K562 (cell line): ENCODE data around the gene ADAT3. TPM values are rescaled to one million over a fixed set of nuclear protein-coding genes. Genes with fewer than 3 reads are reported as not detected.

Experiments
- polyA plus RNA-seq, 8 experiments: library from polyadenylated mRNA; depleted of rRNA in 4 of 8; stranded (reverse) in 5 of 8; unstranded in 3 of 8; fragments of >200 nt; fragmentation: Nextera tagmentation in 2 of 8; fragmentation: Illumina TruSeq in 1 of 8; extraction: Ambion mirVana in 2 of 8; extraction: Trizol in 1 of 8; gene quantifications; 2 replicates each; pipeline versions ENCODE4 v1.2.1 to v1.2.3, GENCODE V29; 2011 to 2014; ENCODE audit warnings: inconsistent platforms in 1 of 8, missing spikeins in 1 of 8
- total RNA-seq, 7 experiments: library from RNA; depleted of rRNA in 6 of 7; stranded (reverse); fragments of >200 nt in 6 of 7; fragmentation: Illumina TruSeq in 2 of 7; extraction: Trizol in 2 of 7; gene quantifications; 2 replicates each; pipeline versions ENCODE4 v1.2.1 to v1.2.3, GENCODE V29; 2011 to 2021; ENCODE audit warnings: low replicate concordance in 1 of 7

ADAT3 gene
- total and polyA plus RNA-seq, 9 of the 15 experiments (the other 6 are each of a cell fraction or from before 2014, with no cell fraction given): 0.67 to 15.6 (median 7.8) TPM; not detected in 4

Other genes with a start within 250 kb of the ADAT3 start
Only the 7 nearest of the 12 such genes appear.
- gene ATP8B3, start 93.1 kb upstream of the ADAT3 start, total RNA-seq (2014; rRNA removed): 3.2 and 5.0 TPM in 2 replicates
- gene ATP8B3, start 93.1 kb upstream of the ADAT3 start, total RNA-seq (2014; rRNA removed; fragmentation: Illumina TruSeq; extraction: Trizol): 3.2 and 3.6 TPM in 2 replicates
- 3.8 and 4.3 TPM in 2 replicates for gene ATP8B3, start 93.1 kb upstream of the ADAT3 start, total RNA-seq (2015; rRNA removed; fragmentation: Illumina TruSeq; extraction: Trizol)
- 12.3 and 13.2 TPM in 2 replicates for gene ATP8B3, start 93.1 kb upstream of the ADAT3 start, total RNA-seq (2021)
- gene ATP8B3, start 93.1 kb upstream of the ADAT3 start, polyA plus RNA-seq (2011; rRNA removed): 8.3 and 13.2 TPM in 2 replicates
- 6.0 and 6.4 TPM in 2 replicates for gene ATP8B3, start 93.1 kb upstream of the ADAT3 start, polyA plus RNA-seq (2014; fragmentation: Illumina TruSeq; extraction: Trizol)
- gene ATP8B3, start 93.1 kb upstream of the ADAT3 start, polyA plus RNA-seq (2014; fragmentation: Nextera tagmentation; extraction: Ambion mirVana): 1 to 10 TPM; 1.2 to 2.2 TPM
- gene ATP8B3, start 93.1 kb upstream of the ADAT3 start, polyA plus RNA-seq (2014; rRNA removed): 10.1 and 11.9 TPM in 2 replicates
- 15.8 and 21.9 TPM in 2 replicates for gene REXO1, start 56.9 kb upstream of the ADAT3 start, total RNA-seq (2014; rRNA removed)
- 3.5 and 4.5 TPM in 2 replicates for gene REXO1, start 56.9 kb upstream of the ADAT3 start, total RNA-seq (2014; rRNA removed; fragmentation: Illumina TruSeq; extraction: Trizol)
- 15.8 and 20.8 TPM in 2 replicates for gene REXO1, start 56.9 kb upstream of the ADAT3 start, total RNA-seq (2015; rRNA removed; fragmentation: Illumina TruSeq; extraction: Trizol)
- gene REXO1, start 56.9 kb upstream of the ADAT3 start, total RNA-seq (2021): 52.4 and 63.3 TPM in 2 replicates
- 14.6 and 21.5 TPM in 2 replicates for gene REXO1, start 56.9 kb upstream of the ADAT3 start, polyA plus RNA-seq (2011; rRNA removed)
- 16.7 and 40.7 TPM in 2 replicates for gene REXO1, start 56.9 kb upstream of the ADAT3 start, polyA plus RNA-seq (2014; fragmentation: Illumina TruSeq; extraction: Trizol)
- under 1 TPM; 0.04 to 0.29 TPM for gene REXO1, start 56.9 kb upstream of the ADAT3 start, polyA plus RNA-seq (2014; fragmentation: Nextera tagmentation; extraction: Ambion mirVana)
- 31.0 and 50.1 TPM in 2 replicates for gene REXO1, start 56.9 kb upstream of the ADAT3 start, polyA plus RNA-seq (2014; rRNA removed)
- 15.5 and 22.0 TPM in 2 replicates for gene KLF16, start 41.8 kb upstream of the ADAT3 start, total RNA-seq (2014; rRNA removed)
- gene KLF16, start 41.8 kb upstream of the ADAT3 start, total RNA-seq (2014; rRNA removed; fragmentation: Illumina TruSeq; extraction: Trizol): 3.4 and 3.8 TPM in 2 replicates
- gene KLF16, start 41.8 kb upstream of the ADAT3 start, total RNA-seq (2015; rRNA removed; fragmentation: Illumina TruSeq; extraction: Trizol): 7.9 and 9.4 TPM in 2 replicates
- 59.1 and 60.4 TPM in 2 replicates for gene KLF16, start 41.8 kb upstream of the ADAT3 start, total RNA-seq (2021)
- gene KLF16, start 41.8 kb upstream of the ADAT3 start, polyA plus RNA-seq (2011; rRNA removed): 3.7 and 4.8 TPM in 2 replicates
- 6.8 and 13.1 TPM in 2 replicates for gene KLF16, start 41.8 kb upstream of the ADAT3 start, polyA plus RNA-seq (2014; fragmentation: Illumina TruSeq; extraction: Trizol)
- under 1 TPM; 0.04 to 0.10 TPM for gene KLF16, start 41.8 kb upstream of the ADAT3 start, polyA plus RNA-seq (2014; fragmentation: Nextera tagmentation; extraction: Ambion mirVana)
- gene KLF16, start 41.8 kb upstream of the ADAT3 start, polyA plus RNA-seq (2014; rRNA removed): 15.4 and 27.5 TPM in 2 replicates
- gene ABHD17A, start 19.9 kb upstream of the ADAT3 start, total RNA-seq (2014; rRNA removed): 135 and 157 TPM in 2 replicates
- 0.93 and 1.5 TPM in 2 replicates for gene ABHD17A, start 19.9 kb upstream of the ADAT3 start, total RNA-seq (2014; rRNA removed; fragmentation: Illumina TruSeq; extraction: Trizol)
- gene ABHD17A, start 19.9 kb upstream of the ADAT3 start, total RNA-seq (2015; rRNA removed; fragmentation: Illumina TruSeq; extraction: Trizol): 18.9 and 26.5 TPM in 2 replicates
- gene ABHD17A, start 19.9 kb upstream of the ADAT3 start, total RNA-seq (2021): 84.2 and 87.7 TPM in 2 replicates
- gene ABHD17A, start 19.9 kb upstream of the ADAT3 start, polyA plus RNA-seq (2011; rRNA removed): 24.6 and 45.3 TPM in 2 replicates
- gene ABHD17A, start 19.9 kb upstream of the ADAT3 start, polyA plus RNA-seq (2014; fragmentation: Illumina TruSeq; extraction: Trizol): 3.6 and 16.9 TPM in 2 replicates
- under 1 TPM in 1 of 2 experiments, not detected in 1; 0.04 TPM for gene ABHD17A, start 19.9 kb upstream of the ADAT3 start, polyA plus RNA-seq (2014; fragmentation: Nextera tagmentation; extraction: Ambion mirVana)
- 95.1 and 99.0 TPM in 2 replicates for gene ABHD17A, start 19.9 kb upstream of the ADAT3 start, polyA plus RNA-seq (2014; rRNA removed)
- 20.9 and 26.4 TPM in 2 replicates for gene SCAMP4, start within 50 bp of the ADAT3 start, total RNA-seq (2014; rRNA removed)
- 4.1 and 5.6 TPM in 2 replicates for gene SCAMP4, start within 50 bp of the ADAT3 start, total RNA-seq (2014; rRNA removed; fragmentation: Illumina TruSeq; extraction: Trizol)
- gene SCAMP4, start within 50 bp of the ADAT3 start, total RNA-seq (2015; rRNA removed; fragmentation: Illumina TruSeq; extraction: Trizol): 12.8 and 13.2 TPM in 2 replicates
- gene SCAMP4, start within 50 bp of the ADAT3 start, total RNA-seq (2021): 40.3 and 45.9 TPM in 2 replicates
- 6.7 and 8.9 TPM in 2 replicates for gene SCAMP4, start within 50 bp of the ADAT3 start, polyA plus RNA-seq (2011; rRNA removed)
- gene SCAMP4, start within 50 bp of the ADAT3 start, polyA plus RNA-seq (2014; fragmentation: Illumina TruSeq; extraction: Trizol): 15.2 and 26.1 TPM in 2 replicates
- under 1 TPM; 0.81 to 0.89 TPM for gene SCAMP4, start within 50 bp of the ADAT3 start, polyA plus RNA-seq (2014; fragmentation: Nextera tagmentation; extraction: Ambion mirVana)
- 17.1 and 19.3 TPM in 2 replicates for gene SCAMP4, start within 50 bp of the ADAT3 start, polyA plus RNA-seq (2014; rRNA removed)
- 105 and 124 TPM in 2 replicates for gene CSNK1G2, start 35.8 kb downstream of the ADAT3 start, total RNA-seq (2014; rRNA removed)
- gene CSNK1G2, start 35.8 kb downstream of the ADAT3 start, total RNA-seq (2014; rRNA removed; fragmentation: Illumina TruSeq; extraction: Trizol): 9.8 and 25.1 TPM in 2 replicates
- 60.4 and 66.9 TPM in 2 replicates for gene CSNK1G2, start 35.8 kb downstream of the ADAT3 start, total RNA-seq (2015; rRNA removed; fragmentation: Illumina TruSeq; extraction: Trizol)
- gene CSNK1G2, start 35.8 kb downstream of the ADAT3 start, total RNA-seq (2021): 91.3 and 95.8 TPM in 2 replicates
- 49.5 and 66.2 TPM in 2 replicates for gene CSNK1G2, start 35.8 kb downstream of the ADAT3 start, polyA plus RNA-seq (2011; rRNA removed)
- 45.2 and 91.1 TPM in 2 replicates for gene CSNK1G2, start 35.8 kb downstream of the ADAT3 start, polyA plus RNA-seq (2014; fragmentation: Illumina TruSeq; extraction: Trizol)
- under 1 TPM; 0.48 to 0.72 TPM for gene CSNK1G2, start 35.8 kb downstream of the ADAT3 start, polyA plus RNA-seq (2014; fragmentation: Nextera tagmentation; extraction: Ambion mirVana)
- gene CSNK1G2, start 35.8 kb downstream of the ADAT3 start, polyA plus RNA-seq (2014; rRNA removed): 119 and 126 TPM in 2 replicates
- gene BTBD2, start 110.3 kb downstream of the ADAT3 start, total RNA-seq (2014; rRNA removed): 5.6 and 8.1 TPM in 2 replicates
- 1.5 and 2.0 TPM in 2 replicates for gene BTBD2, start 110.3 kb downstream of the ADAT3 start, total RNA-seq (2014; rRNA removed; fragmentation: Illumina TruSeq; extraction: Trizol)
- gene BTBD2, start 110.3 kb downstream of the ADAT3 start, total RNA-seq (2015; rRNA removed; fragmentation: Illumina TruSeq; extraction: Trizol): 6.4 and 6.9 TPM in 2 replicates
- 13.3 and 15.6 TPM in 2 replicates for gene BTBD2, start 110.3 kb downstream of the ADAT3 start, total RNA-seq (2021)
- gene BTBD2, start 110.3 kb downstream of the ADAT3 start, polyA plus RNA-seq (2011; rRNA removed): 10.2 and 30.9 TPM in 2 replicates
- gene BTBD2, start 110.3 kb downstream of the ADAT3 start, polyA plus RNA-seq (2014; fragmentation: Illumina TruSeq; extraction: Trizol): 7.4 and 11.0 TPM in 2 replicates
- gene BTBD2, start 110.3 kb downstream of the ADAT3 start, polyA plus RNA-seq (2014; fragmentation: Nextera tagmentation; extraction: Ambion mirVana): under 1 TPM; 0.10 to 0.28 TPM
- 9.6 TPM in 2 replicates for gene BTBD2, start 110.3 kb downstream of the ADAT3 start, polyA plus RNA-seq (2014; rRNA removed)